ENCODE results near the gene KMT2C.
"Not testable (repeated sequence)": the region's sequence is repeated elsewhere in the genome, so short reads cannot be mapped to it uniquely, and the experiment has no call there.

The KMT2C gene

GRCh38 chr7:152435384-152436110 lies at the start of gene KMT2C:
TSS of gene KMT2C (minus strand) at chr7:152436003. CDS start at chr7:152435786, 217 bp downstream.
- peak; percentile 68 for DNase-seq

GRCh38 chr7:152481082-152481481 lies 45.3 kb upstream of the KMT2C start:
- DNase-seq = no peak

GRCh38 chr7:152480664-152481063 lies 44.9 kb upstream of the KMT2C start:
- no peak for DNase-seq

GRCh38 chr7:152479595-152479994 lies 43.8 kb upstream of the KMT2C start:
- no peak for DNase-seq

- DNase-seq = no peak
Measured at GRCh38 chr7:152478140-152478539, 42.3 kb upstream of the KMT2C start.

- DNase-seq = no peak
Measured at GRCh38 chr7:152477079-152477478, 41.3 kb upstream of the KMT2C start.

GRCh38 chr7:152476551-152476950 lies 40.7 kb upstream of the KMT2C start:
- no peak for DNase-seq

- DNase-seq = not testable (repeated sequence)
Measured at GRCh38 chr7:152471023-152471620, 35.3 kb upstream of the KMT2C start.

GRCh38 chr7:152470251-152471022 lies 34.6 kb upstream of the KMT2C start:
- not testable (repeated sequence) for DNase-seq

- not testable (repeated sequence) for DNase-seq
Measured at GRCh38 chr7:152469576-152469975, 33.8 kb upstream of the KMT2C start.

- no peak for DNase-seq
Measured at GRCh38 chr7:152467225-152467624, 31.4 kb upstream of the KMT2C start.

GRCh38 chr7:152465119-152465387 lies 29.2 kb upstream of the KMT2C start:
- DNase-seq = no peak

GRCh38 chr7:152464312-152465118 lies 28.7 kb upstream of the KMT2C start:
- peak; percentile 70 for DNase-seq

- peak; percentile 100 for DNase-seq
Measured at GRCh38 chr7:152463709-152464311, 28.0 kb upstream of the KMT2C start.

- DNase-seq = peak; percentile 53
Measured at GRCh38 chr7:152462995-152463708, 27.3 kb upstream of the KMT2C start.

GRCh38 chr7:152459724-152460251 lies 24.0 kb upstream of the KMT2C start:
- peak; percentile 26 for DNase-seq

GRCh38 chr7:152451356-152451755 lies 15.6 kb upstream of the KMT2C start:
- no peak for DNase-seq

- DNase-seq = not testable (repeated sequence)
Measured at GRCh38 chr7:152445386-152446008, 9.7 kb upstream of the KMT2C start.

- DNase-seq = no peak
Measured at GRCh38 chr7:152443586-152443985, 7.8 kb upstream of the KMT2C start.

GRCh38 chr7:152442330-152442835 lies 6.6 kb upstream of the KMT2C start:
- DNase-seq = no peak

GRCh38 chr7:152441810-152442209 lies 6.0 kb upstream of the KMT2C start:
- not testable (repeated sequence) for DNase-seq
